Measurements from ENCODE around the gene MYOCD. TPM values are rescaled to one million over a fixed set of nuclear protein-coding genes. Genes with fewer than 3 reads are reported as not detected.

MYOCD gene
- total and polyA plus RNA-seq, 7 donors, result 0.46 to 168 (median 108) TPM

DNA sequence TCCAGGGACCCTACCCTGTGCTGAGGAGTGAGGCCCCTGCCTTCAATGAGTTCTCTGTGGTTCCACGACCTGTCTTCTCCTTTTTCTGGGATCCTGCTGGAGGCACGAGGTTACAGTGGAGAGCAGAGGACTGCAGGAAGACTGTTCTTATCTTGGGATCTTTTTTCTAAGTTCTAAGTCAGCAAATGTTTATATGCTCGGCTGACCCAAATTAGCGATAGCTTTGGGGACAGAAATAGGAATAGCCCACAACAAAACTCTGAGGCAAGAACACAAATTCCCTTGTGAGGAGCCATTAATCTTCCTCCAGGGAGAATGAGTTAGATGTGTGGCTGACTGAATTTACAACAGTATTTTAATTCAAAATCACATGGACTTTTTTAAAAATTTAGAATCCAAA, 46.7 kb downstream of the MYOCD start:
- no peak for TF ChIP-seq POLR2AphosphoS5 (IDR thresholded peaks at IDR 0.05)
- TF ChIP-seq, protein P1, sequence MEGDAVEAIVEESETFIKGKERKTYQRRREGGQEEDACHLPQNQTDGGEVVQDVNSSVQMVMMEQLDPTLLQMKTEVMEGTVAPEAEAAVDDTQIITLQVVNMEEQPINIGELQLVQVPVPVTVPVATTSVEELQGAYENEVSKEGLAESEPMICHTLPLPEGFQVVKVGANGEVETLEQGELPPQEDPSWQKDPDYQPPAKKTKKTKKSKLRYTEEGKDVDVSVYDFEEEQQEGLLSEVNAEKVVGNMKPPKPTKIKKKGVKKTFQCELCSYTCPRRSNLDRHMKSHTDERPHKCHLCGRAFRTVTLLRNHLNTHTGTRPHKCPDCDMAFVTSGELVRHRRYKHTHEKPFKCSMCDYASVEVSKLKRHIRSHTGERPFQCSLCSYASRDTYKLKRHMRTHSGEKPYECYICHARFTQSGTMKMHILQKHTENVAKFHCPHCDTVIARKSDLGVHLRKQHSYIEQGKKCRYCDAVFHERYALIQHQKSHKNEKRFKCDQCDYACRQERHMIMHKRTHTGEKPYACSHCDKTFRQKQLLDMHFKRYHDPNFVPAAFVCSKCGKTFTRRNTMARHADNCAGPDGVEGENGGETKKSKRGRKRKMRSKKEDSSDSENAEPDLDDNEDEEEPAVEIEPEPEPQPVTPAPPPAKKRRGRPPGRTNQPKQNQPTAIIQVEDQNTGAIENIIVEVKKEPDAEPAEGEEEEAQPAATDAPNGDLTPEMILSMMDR (IDR thresholded peaks at IDR 0.05), result no peak
- peaks cover 1 to 53% (median 4%) of the 10 kb centered on the region in 4 donors for H3K36me3 ChIP-seq
- DNase-seq, result no peak
- 60 to 80% methylated on average over 4 of the region's 4 CpGs for WGBS, 2 donors
- intact Hi-C loops (cut with DNase I), result no loop called here
- no peak overlapping the region for H3K27ac ChIP-seq
- no peaks in the 10 kb centered on the region for H3K9me3 ChIP-seq
- peaks cover 0 to 10% (median 0%) of the 10 kb centered on the region in 4 donors for H3K4me1 ChIP-seq
- no peak overlapping the region for H3K4me3 ChIP-seq
- H3K27me3 ChIP-seq, result no peaks in the 10 kb centered on the region

DNA sequence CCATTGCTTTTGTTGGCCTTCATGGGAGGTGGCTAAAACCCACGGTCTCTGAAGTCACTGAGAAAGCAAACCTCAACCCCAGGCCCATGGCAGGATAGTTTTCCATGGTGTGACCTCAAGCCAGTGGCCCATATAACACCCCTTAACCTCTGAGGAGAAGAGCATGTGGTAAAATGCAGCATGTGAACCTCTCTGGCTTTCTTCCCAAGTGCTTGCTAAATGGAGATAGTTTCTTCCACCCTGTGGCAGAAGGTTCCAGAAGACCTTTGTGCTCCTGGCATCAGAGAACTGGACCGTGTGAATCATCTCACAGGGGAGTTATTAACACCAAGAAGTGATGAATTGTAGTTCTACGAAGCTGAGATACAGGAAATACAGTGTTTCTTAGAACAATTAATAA, 47.3 kb downstream of the MYOCD start:
- H3K27me3 ChIP-seq, result no peaks in the 10 kb centered on the region
- TF ChIP-seq, protein P1 (IDR thresholded peaks at IDR 0.05), result no peak
- TF ChIP-seq POLR2A (IDR thresholded peaks at IDR 0.05) (no peak), EP300 (IDR thresholded peaks at IDR 0.05) (no peak), POLR2AphosphoS5 (IDR thresholded peaks at IDR 0.05) (no peak)
- 74 to 78% methylated on average over 3 of the region's 3 CpGs for WGBS, 2 donors
- H3K4me3 ChIP-seq, result no peak overlapping the region
- DNase-seq, result no peak
- peak overlapping the region in 1 of 4 donors; percentile 9 for H3K27ac ChIP-seq
- no peaks in the 10 kb centered on the region for H3K9me3 ChIP-seq
- H3K36me3 ChIP-seq, result peaks cover 5 to 58% (median 6%) of the 10 kb centered on the region in 4 donors
- intact Hi-C loops (cut with DNase I), result no loop called here
- H3K4me1 ChIP-seq, result peaks cover 0 to 10% (median 0%) of the 10 kb centered on the region in 4 donors

DNA sequence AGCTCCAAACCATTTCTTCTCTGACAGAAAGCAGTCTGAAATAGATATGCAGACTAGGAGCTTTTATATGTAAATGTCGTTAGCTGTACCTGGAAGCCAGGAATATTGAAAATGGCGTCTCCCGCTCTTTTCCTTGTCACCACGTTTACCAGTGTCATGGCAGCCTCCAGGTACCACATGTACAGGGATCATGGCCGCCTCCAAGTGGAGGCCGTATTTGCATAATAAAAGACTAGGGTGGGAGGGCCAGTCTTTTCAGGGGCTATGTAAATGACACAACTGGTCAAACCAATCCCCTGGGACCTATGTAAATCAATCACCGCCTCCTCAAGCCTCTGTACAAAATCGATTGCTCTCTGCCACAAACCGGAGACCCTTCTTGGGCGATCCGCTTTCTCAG, 54.3 kb downstream of the MYOCD start:
- H3K27me3 ChIP-seq, result no peaks in the 10 kb centered on the region
- H3K9me3 ChIP-seq, result no peaks in the 10 kb centered on the region
- H3K4me1 ChIP-seq, result no peaks in the 10 kb centered on the region
- TF ChIP-seq, protein P1 (IDR thresholded peaks at IDR 0.05), result no peak
- TF ChIP-seq EP300 (IDR thresholded peaks at IDR 0.05) (no peak), POLR2A (IDR thresholded peaks at IDR 0.05) (no peak), POLR2AphosphoS5 (IDR thresholded peaks at IDR 0.05) (no peak)
- no peak overlapping the region for H3K27ac ChIP-seq
- WGBS, 2 donors, result 93 to 96% methylated on average over 11 of the region's 11 CpGs
- H3K4me3 ChIP-seq, result no peak overlapping the region
- no peak for DNase-seq
- intact Hi-C loops (cut with DNase I), result no loop called here
- H3K36me3 ChIP-seq, result peaks cover 0 to 70% (median 22%) of the 10 kb centered on the region in 4 donors

DNA sequence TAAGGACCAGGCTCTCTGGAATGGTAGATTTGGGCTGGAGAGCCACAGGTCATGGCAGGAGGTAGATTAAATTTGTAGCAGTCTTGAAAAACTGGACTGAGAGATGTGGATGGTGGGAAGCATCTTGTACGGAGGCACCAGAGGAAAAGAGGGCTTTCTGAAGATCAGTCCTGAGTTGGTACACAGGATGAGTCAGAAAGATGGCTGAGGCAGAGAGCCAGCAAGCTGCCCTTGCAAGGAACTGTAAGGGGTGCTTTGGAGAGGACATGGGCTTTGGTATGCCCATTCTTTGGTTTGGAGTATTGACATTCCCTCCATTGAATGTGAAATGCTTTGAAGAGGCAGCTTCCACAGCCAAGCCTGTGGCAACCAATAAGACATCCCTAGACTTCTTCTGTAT, 55.9 kb downstream of the MYOCD start:
- no peaks in the 10 kb centered on the region for H3K9me3 ChIP-seq
- no peaks in the 10 kb centered on the region for H3K27me3 ChIP-seq
- peaks cover 0 to 53% (median 22%) of the 10 kb centered on the region in 4 donors for H3K36me3 ChIP-seq
- 87 to 93% methylated on average over 1 of the region's 1 CpG for WGBS, 2 donors
- peak overlapping the region in 2 of 4 donors; percentile 6 to 16 for H3K27ac ChIP-seq
- peaks cover 0 to 5% (median under 1%) of the 10 kb centered on the region in 4 donors for H3K4me1 ChIP-seq
- TF ChIP-seq POLR2A (IDR thresholded peaks at IDR 0.05), result no peak
- TF ChIP-seq, protein P1 (IDR thresholded peaks at IDR 0.05), result no peak
- TF ChIP-seq POLR2AphosphoS5 (IDR thresholded peaks at IDR 0.05), result no peak
- no peak for TF ChIP-seq EP300 (IDR thresholded peaks at IDR 0.05)
- no peak overlapping the region for H3K4me3 ChIP-seq
- no peak for DNase-seq
- intact Hi-C loops (cut with DNase I), result no loop called here

DNA sequence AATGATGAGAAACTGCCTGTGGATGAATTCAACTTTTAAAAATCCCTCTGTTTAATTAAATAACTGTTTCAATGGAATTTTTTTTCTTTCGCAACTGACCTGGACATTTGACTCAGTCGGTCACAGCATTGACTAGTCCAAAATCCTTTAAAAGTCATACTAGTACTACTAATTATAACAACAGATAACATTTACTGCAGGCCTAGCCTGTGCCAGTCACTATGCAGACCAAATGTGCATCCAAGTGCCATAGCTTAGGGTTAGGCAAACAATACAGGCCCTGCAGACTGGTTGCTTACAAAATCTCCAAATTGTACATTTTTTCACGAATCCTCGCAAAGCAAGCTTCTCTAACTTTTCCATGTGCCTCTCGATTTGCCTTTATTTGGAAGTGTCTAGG, 56.6 kb downstream of the MYOCD start:
- H3K4me1 ChIP-seq, result peaks cover 0 to 12% (median 7%) of the 10 kb centered on the region in 4 donors
- no peak for DNase-seq
- H3K9me3 ChIP-seq, result no peaks in the 10 kb centered on the region
- WGBS, 2 donors, result 90 to 93% methylated on average over 5 of the region's 5 CpGs
- no peak overlapping the region for H3K4me3 ChIP-seq
- intact Hi-C loops (cut with DNase I), result no loop called here
- H3K36me3 ChIP-seq, result peaks cover 0 to 46% (median 20%) of the 10 kb centered on the region in 4 donors
- TF ChIP-seq POLR2A (IDR thresholded peaks at IDR 0.05), result no peak
- no peak for TF ChIP-seq POLR2AphosphoS5 (IDR thresholded peaks at IDR 0.05)
- no peak for TF ChIP-seq EP300 (IDR thresholded peaks at IDR 0.05)
- TF ChIP-seq, protein P1 (IDR thresholded peaks at IDR 0.05), result no peak
- H3K27ac ChIP-seq, result peak overlapping the region in 1 of 4 donors; percentile 29
- H3K27me3 ChIP-seq, result no peaks in the 10 kb centered on the region

All from sigmoid colon (tissue), 7 donors.